ENCODE data around the gene FBXO17.

- no peak for TF ChIP-seq CTCF (IDR thresholded peaks at IDR 0.05; ENCODE audit: low read depth, low read length)
- TF ChIP-seq POLR2A (IDR thresholded peaks at IDR 0.05; ENCODE audit: extremely low read depth, insufficient read length) = no peak
- no peak for TF ChIP-seq MAX (IDR thresholded peaks at IDR 0.05; ENCODE audit: low read depth, low read length)
Measured at GRCh38 chr19:39017026-39017425, 41.5 kb upstream of the FBXO17 start.
